GM12875 (cell line): Measurements from ENCODE around the gene ILF2.

Experiments used
- H3K4me3 ChIP-seq: one replicate; pipeline ENCODE4 v1.5.1; 2011; ENCODE audit warnings: low read depth, low read length, control low read depth
- CTCF ChIP-seq: IDR thresholded peaks from 2 replicates; pipeline ENCODE4 v1.5.1; 2011; ENCODE audit warnings: low read depth, mild to moderate bottlenecking, control low read depth, inconsistent platforms, low read length, moderate library complexity, borderline replicate concordance; ENCODE audit not compliant: insufficient read depth

Gene ILF2

GRCh38 chr1:153626477-153626903 lies 44.3 kb downstream of the ILF2 start:
- H3K4me3 ChIP-seq, result no peak overlapping the region
- TF ChIP-seq CTCF, result no peak

DNA sequence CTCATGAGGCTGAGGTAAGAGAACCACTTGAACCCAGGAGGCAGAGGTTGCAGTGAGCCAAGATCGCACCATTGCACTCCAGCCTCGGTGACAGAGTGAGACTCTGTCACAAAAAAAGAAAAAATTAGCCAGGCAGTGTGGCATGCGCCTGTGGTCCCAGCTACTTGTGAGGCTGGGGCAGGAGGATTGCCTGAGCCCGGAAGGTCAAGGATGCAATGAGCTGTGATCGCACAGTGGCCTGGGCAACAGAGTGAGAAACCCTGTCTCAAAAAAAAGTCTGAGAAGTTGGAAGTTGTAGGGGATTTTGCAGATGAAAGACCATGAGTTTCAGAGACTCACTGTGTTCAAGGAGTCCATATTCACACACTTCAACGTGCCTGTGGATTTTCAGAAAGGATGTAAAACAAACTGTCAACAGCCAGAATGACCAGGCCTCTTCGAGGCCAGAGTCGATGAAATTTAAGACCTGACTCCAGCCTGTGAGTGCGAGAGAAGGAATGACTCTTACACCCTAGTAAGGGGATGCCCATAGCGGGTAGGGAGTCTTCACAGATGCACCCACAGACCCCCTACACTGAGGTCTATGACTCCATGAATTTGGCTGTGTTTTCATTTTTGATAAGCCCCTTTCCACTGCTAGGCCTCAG lies 45.7 kb downstream of the ILF2 start:
- no peak overlapping the region for H3K4me3 ChIP-seq
- TF ChIP-seq CTCF, result no peak

DNA sequence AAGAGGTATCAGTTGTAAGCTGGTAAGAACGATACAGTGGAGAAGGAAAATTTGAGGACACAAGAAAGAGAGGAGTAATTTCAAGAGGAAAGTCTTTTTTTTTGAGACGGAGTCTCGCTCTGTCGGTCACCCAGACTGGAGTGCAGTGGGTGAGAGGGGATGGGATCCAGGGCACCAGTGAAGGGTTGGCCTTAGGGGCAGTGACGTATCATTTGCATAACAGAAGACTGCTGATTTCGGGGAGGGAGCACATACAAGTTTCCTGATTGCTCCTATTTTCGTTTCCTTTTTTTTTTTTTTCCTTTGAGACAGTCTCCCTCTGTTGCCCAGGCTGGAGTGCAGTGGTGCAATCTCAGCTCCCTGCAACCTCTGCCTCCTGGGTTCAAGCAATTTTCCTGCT lies 47.7 kb downstream of the ILF2 start:
- no peak overlapping the region for H3K4me3 ChIP-seq
- no peak for TF ChIP-seq CTCF

GRCh38 chr1:153619171-153619570 lies 51.6 kb downstream of the ILF2 start:
- TF ChIP-seq CTCF, result no peak
- H3K4me3 ChIP-seq, result no peak overlapping the region

DNA sequence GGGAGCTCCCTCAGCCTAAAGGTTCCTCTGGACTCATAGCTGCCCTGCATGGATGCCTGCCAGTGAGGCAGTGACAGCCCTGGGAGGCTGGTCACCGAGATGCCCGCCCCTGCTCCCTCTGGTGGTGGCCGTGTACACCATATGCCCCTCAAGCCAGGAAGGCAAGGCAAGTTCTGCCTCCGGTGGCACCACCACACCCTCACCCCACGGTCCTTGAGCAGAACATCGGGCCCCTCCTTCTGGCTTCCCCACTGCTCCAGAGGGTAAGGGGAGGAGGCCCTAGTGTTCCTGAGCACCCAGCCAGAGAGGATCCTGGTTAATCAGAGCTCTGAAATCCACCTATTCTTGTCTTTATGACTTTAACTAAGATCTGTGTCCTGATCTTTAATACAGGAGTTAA lies 53.1 kb downstream of the ILF2 start:
- H3K4me3 ChIP-seq, result no peak overlapping the region
- TF ChIP-seq CTCF, result peak; percentile 77

GRCh38 chr1:153616917-153617311 lies 53.9 kb downstream of the ILF2 start:
- H3K4me3 ChIP-seq, result no peak overlapping the region

More at GRCh38 chr1:153616917-153617311, 53.9 kb downstream of the ILF2 start:
- no peak for TF ChIP-seq CTCF
